Left ventricle myocardium superior (tissue), 1 donor: Measurements from ENCODE around the gene ROMO1. TPM values are rescaled to one million over a fixed set of nuclear protein-coding genes. Genes with fewer than 3 reads are reported as not detected.
"Not testable (repeated sequence)": the region's sequence is repeated elsewhere in the genome, so short reads cannot be mapped to it uniquely, and the experiment has no call there.

Experiments used
- ATAC-seq: fragments of 200-7000 bp; cut with Tn5 transposase; one replicate; pipeline ENCODE4 v1.9.1; 2020; ENCODE audit warnings: mild to moderate bottlenecking, moderate library complexity
- DNase-seq: peaks from one replicate; pipeline ENCODE4 v3.0.0-alpha.2; 2020
- intact Hi-C: fragments of 100-400 bp; cut with micrococcal nuclease; formaldehyde crosslinking; loops from one replicate; pipeline ENCODE4 v1.11.0; 2022
- total RNA-seq: library from RNA; stranded (reverse); fragmentation: NEBNext Ultra II Directional; extraction: Animal tissue kit (Norgen Biotek cat#: 25700); gene quantifications from one replicate; pipeline ENCODE4 v1.2.1, GENCODE V29; 2021
- donor health status: DM: no; HTN: yes; CAD: no; lungs with severe emphysema.

ROMO1 gene
- total RNA-seq, 1 donor from 2014 or later: 180 TPM

DNA sequence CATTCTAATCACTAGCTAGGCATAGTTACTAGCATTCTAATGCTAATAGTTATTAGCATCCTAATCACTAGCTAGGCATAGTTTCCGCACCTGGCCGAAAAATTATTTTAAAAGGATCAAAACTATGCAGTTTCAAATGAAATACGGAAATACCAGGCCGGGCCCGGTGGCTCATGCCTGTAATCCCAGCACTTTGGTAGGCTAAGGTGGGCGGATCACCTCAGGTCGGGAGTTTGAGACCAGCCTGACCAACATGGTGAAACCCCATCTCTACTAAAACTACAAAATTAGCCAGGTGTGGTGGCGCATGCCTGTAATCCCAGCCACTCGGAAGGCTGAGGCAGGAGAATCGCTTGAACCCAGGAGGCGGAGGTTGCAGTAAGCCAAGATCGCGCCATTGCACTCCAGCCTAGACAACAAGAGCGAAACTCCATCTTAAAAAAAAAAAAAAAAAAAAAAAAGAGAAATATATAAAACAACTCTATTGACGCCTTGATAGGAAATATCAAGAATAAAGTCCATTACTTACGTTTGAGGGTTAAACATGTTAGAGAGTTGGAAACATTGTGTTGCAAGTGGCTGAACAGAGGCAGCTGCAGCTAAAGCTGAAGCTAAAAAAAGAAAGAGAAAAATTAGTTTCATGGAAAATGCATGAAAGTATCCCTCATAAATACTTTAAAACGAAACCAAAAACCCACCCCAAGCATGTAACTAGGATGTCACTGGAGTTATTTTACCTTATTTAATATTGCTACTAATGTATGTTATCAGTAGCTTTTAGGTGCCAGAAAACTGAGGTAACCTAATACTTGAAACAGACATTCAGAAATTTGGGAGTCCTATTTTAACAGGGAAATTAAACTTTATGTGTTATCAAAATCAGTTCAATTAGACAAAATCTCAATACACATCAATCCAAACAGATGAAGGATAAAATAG, 7.7 kb downstream of the ROMO1 start:
- intact Hi-C loops, DNase-seq, ATAC-seq: not testable (repeated sequence)

DNA sequence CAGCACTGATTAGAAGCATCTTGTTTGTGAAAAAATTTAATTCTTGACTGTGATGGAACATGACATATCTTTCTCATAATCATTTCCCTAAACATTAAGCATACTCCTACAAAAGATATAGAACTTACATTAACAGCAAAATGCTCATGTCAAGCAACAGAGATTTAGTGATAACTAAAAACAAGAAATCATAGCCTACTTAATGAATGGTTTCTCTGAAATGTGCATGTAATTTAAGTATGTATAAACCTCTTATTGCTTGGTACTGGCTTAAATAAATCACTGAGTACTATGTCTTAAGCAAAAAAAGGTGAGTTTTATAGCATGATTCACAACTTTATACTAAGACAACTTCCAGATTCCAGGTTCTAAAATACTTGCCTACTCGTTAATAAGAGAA, 9.3 kb downstream of the ROMO1 start:
- ATAC-seq: no peak
- intact Hi-C loops: no loop called here

DNA sequence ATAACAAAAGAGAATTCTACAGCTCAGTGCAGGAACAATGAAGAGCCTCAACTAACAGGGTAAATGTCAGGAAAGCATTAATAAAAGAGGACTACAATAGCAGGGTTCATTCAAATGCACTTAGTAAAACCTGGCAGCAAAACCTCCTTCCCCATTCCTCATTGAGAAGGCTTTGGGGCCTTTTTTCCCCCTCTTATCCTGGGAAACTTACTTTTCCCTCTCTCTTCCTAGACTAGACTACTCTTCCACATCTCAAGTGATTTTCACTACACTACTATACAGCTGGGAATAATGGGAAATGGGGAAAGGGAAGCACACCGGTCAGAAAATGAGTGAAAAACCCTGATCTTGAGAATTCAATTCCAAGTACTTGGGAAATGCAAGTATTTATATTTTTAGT, 10.1 kb downstream of the ROMO1 start:
- ATAC-seq: no peak

More for the DNA sequence above, 9.3 kb downstream of the ROMO1 start:
- no peak for DNase-seq

DNA sequence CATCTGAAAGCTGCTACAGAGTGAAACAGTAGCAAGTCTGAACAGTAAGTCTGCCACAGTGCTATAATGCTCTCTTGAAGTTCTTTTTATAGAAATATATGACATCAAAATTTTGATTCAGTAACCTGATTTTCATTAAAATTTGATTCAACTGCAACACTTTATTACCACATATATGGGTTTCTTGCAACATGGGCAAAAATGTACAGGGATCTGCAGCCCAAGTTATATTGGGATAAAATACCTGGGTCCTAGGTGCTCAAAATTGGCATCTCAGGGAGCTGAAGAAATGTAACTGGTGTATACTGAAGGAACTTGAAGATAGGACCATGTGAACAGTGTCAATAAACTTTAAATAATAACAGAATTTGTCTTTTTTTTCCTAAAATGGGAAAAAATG, 10.8 kb downstream of the ROMO1 start:
- no peak for ATAC-seq
- intact Hi-C loops: no loop called here
- no peak for DNase-seq

More for the DNA sequence above, 10.1 kb downstream of the ROMO1 start:
- DNase-seq: no peak
- intact Hi-C loops: no loop called here

DNA sequence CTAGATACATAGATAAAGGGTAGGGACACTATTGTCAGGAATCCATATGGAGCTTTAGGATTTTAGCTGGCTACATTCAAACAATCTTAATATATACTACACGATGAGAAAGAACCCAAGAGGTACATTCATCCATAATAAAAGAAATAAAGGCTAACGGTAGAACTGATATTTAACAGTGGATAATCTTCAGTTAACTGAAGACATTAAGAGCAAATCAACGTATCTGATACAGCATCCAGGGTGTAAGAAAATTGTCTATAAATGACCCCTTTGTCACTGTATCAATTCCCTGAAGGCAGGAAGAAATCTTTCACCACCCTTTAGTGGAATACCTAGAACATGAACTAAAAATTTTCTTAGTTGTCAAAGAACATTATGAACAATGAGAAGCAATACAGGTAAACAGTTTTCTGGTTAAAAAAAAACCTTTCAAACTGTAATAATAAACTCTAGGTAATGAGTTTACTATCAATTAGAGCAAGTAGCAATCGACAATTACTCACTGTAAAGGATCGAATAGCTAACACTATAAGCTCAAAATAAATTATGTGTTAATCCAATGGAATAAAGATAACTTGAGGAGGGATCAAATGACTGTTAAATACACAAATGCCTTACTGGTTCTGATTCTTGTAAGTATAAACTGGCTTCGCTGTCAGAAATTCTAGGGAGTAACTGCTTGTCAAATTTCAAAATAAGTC, 11.8 kb downstream of the ROMO1 start:
- ATAC-seq: no peak
- intact Hi-C loops: no loop called here
- DNase-seq: no peak

DNA sequence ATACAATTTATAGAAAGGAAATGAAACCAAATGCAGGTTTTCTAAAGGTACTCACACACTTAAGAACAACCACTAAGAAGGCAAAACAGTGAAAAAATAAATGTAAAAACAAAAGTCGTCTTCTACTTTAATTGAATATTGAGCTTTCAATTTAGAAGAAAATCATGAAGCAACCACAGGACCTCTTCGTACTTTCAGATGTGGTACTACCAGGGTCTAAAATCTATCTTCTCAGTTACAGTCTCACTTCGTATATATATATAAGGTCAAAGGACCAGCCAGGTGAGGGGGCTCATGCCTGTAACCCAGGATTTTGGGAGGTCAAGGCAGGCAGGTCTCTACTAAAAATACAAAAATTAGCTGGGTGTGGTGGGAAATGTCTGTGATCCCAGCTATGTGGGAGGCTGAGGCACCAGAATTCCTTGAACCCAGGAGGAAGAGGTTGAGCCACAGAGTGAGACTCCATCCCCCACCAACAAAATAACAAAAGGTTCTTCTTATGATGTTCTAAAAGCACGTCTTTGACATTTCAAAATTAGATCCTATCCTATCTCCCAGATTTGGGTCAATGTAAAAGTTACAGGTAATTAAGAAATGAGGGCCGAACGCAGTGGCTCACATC, 12.5 kb downstream of the ROMO1 start:
- DNase-seq: no peak
- intact Hi-C loops: no loop called here
- no peak for ATAC-seq

DNA sequence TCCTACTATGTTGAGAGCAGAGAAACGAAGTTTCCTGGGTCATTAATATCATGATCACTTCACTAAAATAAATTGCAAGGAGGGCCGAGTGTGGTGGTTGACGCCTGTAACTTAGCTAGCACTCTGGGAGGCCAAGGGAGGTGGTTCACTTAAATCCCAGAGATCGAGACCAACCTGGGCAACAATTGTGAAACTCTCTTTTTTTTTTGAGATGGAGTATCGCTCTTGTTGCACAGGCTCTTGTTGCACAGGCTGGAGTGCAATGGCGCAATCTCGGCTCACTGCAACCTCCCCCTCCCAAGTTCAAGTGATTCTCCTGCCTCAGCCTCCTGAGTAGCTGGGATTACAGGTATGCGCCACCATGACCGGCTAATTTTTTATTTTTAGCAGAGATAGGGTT, 13.9 kb downstream of the ROMO1 start:
- DNase-seq, ATAC-seq, intact Hi-C loops: not testable (repeated sequence)

DNA sequence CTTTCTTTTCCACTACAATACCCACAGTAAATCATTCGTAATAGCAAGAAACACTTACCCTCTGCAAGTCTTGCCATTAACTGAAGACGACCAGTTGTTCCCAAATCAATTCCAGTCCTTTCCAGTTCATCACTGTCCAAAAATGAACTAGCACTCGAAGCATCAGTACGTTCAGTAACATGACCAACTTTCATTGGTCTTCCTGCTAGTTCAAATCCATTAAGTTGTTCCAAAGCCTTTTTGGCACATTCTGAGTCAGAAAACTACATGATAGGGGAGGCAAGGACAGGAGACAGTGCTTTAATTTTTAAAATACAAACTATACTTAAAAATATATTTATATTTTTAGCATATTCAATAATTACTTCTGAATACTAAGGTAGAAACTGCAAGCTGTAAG, 14.9 kb downstream of the ROMO1 start:
- intact Hi-C loops: no loop called here
- DNase-seq: no peak
- ATAC-seq: no peak

DNA sequence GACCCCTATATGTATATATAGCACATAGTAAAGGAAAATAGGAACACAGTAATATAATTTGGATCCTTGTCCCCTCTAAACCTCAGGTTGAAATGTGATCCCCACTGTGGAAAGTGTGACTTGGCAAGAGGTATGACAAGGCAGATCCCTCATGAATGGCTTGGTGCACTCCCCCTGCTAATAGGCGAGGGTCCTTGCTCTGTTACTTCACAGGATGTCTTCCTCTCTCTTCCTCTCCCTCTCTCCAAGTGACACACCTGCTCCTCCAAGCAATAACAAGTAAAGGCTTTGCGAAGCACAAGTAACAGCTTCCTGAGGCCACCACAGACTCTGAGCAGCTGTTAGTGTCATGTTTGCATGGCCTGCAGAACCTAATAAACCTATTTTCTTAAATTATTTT, 16.4 kb downstream of the ROMO1 start:
- intact Hi-C loops: no loop called here
- DNase-seq (no peak), ATAC-seq (no peak)

DNA sequence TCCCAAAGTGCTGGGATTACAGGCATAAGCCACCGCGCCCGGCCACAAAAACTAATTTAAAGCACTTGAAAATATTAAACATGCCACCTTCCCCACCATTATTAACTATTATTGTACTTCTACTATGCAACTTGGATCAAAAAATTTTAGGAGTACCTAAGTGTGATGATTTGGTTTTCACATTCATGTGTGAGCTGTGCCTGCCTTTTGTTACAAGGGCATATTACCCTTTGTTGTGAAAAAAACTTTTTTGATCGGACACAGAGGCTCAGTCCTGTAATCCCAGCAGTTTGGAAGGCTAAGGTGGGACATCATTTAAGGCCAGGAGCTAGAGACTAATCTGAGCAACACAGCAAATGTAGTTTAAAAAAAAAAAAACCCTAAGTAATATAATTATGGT, 17.1 kb downstream of the ROMO1 start:
- intact Hi-C loops: no loop called here

DNA sequence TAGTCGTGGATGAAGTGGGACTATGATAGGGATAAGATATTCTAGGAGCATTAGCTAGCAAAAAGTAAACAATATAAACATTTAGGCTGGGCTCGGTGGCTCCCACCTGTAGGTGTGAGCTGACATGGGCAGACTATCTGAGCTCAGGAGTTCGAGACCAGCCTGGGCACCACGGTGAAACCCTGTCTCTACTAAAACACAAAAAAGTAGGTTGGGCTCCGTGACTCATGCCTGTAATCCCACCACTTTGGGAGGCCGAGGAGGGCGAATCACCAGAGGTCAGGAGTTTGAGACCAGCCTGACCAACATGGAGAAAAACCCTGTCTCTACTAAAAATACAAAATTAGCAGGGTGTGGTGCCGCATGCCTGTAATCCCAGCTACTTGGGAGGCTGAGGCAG, 19.1 kb downstream of the ROMO1 start:
- ATAC-seq, intact Hi-C loops, DNase-seq: not testable (repeated sequence)

More for the DNA sequence above, 17.1 kb downstream of the ROMO1 start:
- no peak for ATAC-seq
- no peak for DNase-seq

DNA sequence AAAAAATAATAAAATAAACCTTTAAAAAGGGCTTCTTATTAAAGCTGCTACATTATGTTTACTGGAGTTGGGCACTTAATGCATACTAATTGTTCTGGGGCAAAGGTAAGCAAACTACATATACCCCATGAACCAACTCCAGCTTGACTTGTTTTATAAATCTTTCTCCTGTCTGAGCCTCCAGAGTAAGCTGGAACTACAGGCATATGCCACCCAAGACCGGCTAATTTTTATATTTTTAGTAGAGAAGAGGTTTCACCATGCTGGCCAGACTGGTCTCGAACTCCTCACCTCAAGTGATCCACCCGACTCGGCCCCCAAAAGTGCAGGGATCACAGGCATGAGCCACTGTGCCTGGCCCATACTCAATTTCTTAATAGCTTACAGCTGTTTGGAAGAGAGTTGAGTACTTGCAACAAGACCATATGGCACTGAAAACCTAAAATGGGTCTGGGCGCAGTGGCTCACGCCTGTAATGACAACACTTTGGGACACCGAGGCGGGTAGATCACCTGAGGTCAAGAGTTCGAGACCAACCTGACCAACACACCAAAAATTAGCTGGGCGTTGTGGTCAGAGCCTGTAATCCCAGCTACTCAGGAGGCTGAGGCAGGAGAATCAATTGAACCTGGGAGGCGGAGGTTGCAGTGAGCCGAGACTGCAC, 19.9 kb downstream of the ROMO1 start:
- no peak for ATAC-seq
- intact Hi-C loops: no loop called here
- DNase-seq: no peak

DNA sequence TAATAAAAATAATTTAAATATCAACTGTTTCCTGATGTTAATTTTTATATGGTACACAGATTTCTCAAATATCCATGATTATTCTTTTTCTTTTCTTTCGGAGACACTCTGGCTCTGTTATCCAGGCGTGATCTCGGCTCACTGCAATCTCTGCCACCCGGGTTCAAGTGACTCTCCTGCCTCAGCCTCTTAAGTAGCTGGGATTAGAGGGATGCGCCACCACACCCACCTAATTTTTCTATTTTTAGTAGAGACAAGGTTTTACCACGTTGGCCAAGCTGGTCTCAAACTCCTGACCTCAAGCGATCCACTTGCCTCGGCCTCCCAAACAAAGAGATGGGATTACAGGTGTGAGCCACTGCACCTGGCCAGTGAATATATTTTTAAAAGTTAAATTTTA, 20.5 kb downstream of the ROMO1 start:
- ATAC-seq (no peak), DNase-seq (no peak)
- intact Hi-C loops: no loop called here

DNA sequence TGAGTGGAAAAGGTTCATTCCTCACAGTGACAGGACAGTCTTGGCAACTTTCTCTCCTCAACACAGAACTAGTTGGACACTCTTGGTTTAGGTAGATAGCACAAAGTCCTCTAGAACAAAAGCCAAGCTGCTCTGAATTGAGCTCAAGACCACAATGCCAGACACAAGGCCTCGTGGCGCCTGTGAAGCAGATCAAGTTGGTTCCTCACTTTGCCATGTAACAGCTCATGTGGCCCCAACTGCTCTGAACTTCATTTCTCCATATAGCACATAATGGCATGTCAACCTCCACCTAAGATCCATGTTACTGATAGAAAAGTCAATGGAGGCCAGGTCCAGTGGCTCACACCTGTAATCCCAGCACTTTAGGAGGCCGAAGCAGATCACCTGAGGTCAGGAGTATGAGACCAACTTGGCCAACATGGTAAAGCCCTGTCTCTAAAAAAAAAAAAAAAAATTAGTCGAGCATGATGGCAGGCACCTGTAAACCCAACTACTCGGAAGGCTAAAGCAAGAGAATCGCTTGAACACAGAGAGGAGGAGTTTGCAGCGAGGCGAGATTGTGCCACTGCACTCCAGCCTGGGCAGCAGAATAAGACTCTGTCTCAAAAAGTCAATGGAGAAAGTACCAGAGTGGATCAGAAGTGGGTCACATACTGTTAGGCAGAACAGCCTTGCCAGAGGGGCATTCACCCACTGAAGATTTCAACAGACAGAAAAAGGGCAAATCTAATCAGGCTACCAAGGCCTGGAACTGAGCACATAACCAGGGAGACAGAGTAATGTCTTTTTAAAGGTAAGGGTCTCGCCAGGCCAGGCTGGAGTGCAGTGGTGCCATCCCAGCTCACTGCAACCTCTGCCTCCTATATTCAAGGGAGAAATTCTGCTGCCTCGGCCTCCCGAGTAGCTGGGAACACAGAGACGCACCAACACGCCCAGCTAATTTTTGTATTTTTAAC, 21.2 kb downstream of the ROMO1 start:
- DNase-seq (no peak), ATAC-seq (no peak)
- intact Hi-C loops: no loop called here

DNA sequence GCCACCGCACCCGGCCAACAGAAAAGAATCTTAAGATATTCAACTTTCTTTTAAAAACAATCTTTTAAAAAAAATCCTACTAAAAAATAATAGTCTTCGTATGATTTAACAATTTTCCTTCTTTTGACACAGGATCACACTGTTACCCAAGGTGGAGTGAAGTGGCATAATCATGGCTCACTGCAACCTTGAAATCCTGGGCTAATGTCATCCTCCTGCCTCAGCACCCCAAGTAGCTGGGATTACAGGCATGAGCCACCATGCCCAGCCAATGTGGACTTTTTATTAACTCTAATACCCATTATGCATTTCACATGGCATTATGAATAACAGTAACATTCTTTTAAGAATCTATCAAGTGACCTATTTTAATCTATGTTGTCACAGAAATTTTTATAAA, 22.0 kb downstream of the ROMO1 start:
- intact Hi-C loops: no loop called here
- ATAC-seq (no peak), DNase-seq (no peak)

DNA sequence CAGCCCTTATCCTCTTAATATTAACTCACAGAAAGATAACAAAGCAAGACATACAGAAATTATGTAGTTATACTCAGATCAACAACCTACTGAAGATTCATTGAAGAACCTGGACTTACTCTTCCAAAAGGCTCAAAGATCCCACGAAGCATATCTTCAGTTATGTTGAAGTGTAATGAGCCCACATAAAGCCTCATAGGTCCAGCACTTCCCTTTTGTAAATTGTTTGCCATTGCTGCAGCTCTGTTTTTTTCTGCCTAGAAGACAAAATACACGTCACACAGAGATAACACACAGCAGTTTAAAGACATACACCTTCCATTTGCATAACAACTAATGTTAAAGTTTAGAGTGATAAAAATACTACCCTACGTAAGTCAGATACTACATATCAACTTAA, 22.4 kb downstream of the ROMO1 start:
- ATAC-seq (no peak), DNase-seq (no peak)
- intact Hi-C loops: no loop called here

DNA sequence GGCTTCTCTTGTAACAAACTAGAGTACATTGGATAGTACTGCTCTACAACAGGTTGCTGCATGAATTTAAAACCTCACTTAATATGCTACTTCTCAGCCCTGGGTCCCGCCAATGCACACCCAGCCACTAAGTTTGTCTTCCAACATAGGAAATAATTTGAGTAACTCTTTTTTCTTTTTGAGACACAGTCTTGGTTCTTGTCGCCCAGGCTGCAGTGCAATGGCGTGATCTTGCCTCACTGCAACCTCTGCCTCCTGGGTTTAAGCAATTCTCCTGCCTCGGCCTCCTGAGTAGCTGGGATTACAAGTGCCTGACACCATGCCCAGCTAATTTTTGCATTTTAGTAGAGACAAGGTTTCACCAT, 24.1 kb downstream of the ROMO1 start:
- intact Hi-C loops, DNase-seq, ATAC-seq: not testable (repeated sequence)

DNA sequence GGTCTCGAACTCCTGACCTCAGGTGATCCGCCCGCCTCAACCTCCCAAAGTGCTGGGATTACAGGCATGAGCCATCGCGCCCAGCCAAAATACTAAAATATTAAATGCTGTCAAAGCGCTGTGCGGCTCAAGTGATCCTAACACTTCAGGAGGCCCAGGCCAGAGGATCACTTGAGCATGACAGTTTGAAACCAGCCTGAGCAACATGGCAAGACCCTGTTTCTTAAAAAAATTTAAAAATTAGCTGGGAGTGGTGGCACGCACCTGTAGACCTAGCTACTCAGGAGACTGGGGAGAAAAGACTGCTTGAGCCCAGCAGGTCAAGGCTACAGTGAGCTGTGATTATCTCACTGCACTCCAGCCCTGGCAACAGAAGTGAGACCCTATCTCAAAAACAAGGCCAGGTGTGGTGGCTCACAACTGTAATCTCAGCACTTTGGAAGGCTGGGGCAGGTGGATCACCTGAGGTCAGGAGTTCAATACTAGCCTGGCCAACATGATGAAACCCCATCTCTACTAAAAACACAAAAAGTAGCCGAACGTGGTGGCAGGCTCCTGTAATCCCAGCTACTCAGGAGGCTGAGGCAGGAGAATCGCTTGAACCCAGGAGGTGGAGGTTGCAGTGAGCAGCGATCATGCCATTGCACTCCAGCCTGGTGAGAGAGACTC, 24.6 kb downstream of the ROMO1 start:
- DNase-seq, ATAC-seq, intact Hi-C loops: not testable (repeated sequence)
